HG03039 (cell line): ENCODE results near the gene PACRG.

Experiments
- ATAC-seq: cut with Tn5 transposase; IDR thresholded peaks from one replicate; pipeline ENCODE4 v1.9.1; 2021; ENCODE audit warnings: mild to moderate bottlenecking, moderate library complexity; ENCODE audit not compliant: unreplicated experiment

Gene PACRG

DNA sequence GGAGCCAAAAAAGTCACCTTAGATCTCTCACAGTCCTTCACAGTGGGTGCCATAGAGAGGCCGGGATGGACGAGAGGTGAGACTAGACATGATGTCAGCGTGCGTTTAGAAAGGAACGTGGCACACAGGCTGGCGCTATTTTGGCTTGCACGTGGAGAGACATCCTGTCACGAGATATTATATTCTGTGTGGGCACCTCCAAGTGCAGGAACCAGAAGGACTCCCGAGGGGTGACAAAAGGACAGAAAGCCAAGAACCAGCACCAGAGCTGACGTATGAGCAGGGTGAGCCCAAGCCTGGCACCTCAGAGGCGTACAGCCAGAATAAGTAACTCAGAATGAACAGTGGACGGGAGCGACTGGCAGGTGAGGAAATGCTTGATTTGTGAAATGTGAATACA lies 636.9 kb downstream of the PACRG start:
- no peak for ATAC-seq
